ENCODE results near the gene PATJ.

The PATJ gene

GRCh38 chr1:62046927-62047326 is 304.6 kb downstream of the PATJ start (continued):
- TF ChIP-seq KLF9 (tag by site-specific recombination; IDR thresholded peaks at IDR 0.05; ENCODE audit: low read depth) (no peak), ZBTB7A (tag by site-specific recombination; IDR thresholded peaks at IDR 0.05; ENCODE audit: low read depth) (no peak), ZNF423 (tag by site-specific recombination; IDR thresholded peaks at IDR 0.05) (no peak), SALL2 (tag by site-specific recombination; IDR thresholded peaks at IDR 0.05; ENCODE audit: borderline replicate concordance) (no peak), ZNF513 (tag by site-specific recombination; IDR thresholded peaks at IDR 0.05) (no peak), ZNF544 (tag by site-specific recombination; IDR thresholded peaks at IDR 0.05) (no peak)

- no peak overlapping the region for H3K27ac ChIP-seq (ENCODE audit: extremely low read depth, low read depth, low read length)
- POLR2A ChIA-PET: no interaction called here
- peaks cover 6% of the 10 kb centered on the region for H3K4me1 ChIP-seq (ENCODE audit: control insufficient read depth, insufficient read depth, low read length)
- H3K4me3 ChIP-seq (ENCODE audit: low read depth, low read length): no peak overlapping the region
- H3K9me3 ChIP-seq (ENCODE audit: control insufficient read depth, insufficient read depth, low read depth, low read length): no peaks in the 10 kb centered on the region
- CTCF ChIA-PET: interaction anchor here (0.7 kb wide), 2 partner anchors 15 to 385 kb away, joined by 5 read pairs; no protein-coding TSS in a partner anchor
- H3K36me3 ChIP-seq (ENCODE audit: control insufficient read depth in 2 of 2, insufficient read depth in 1 of 2, low read length in 2 of 2): no peaks in the 10 kb centered on the region
- TF ChIP-seq ZBTB21 (tag by site-specific recombination; IDR thresholded peaks at IDR 0.05) (no peak), ZNF175 (tag by site-specific recombination; IDR thresholded peaks at IDR 0.05) (no peak), ZNF645 (tag by site-specific recombination; IDR thresholded peaks at IDR 0.05) (no peak), ZNF169 (tag by site-specific recombination; IDR thresholded peaks at IDR 0.05) (no peak), ZNF426 (tag by site-specific recombination; IDR thresholded peaks at IDR 0.05) (no peak), ZNF529 (tag by site-specific recombination; IDR thresholded peaks at IDR 0.05; ENCODE audit: insufficient replicate concordance) (no peak), ZNF366 (tag by site-specific recombination; conservative IDR thresholded peaks at IDR 0.05) (no peak), GFI1B (tag by site-specific recombination; IDR thresholded peaks at IDR 0.05) (no peak), ZNF777 (tag by site-specific recombination; IDR thresholded peaks at IDR 0.05; ENCODE audit: borderline replicate concordance) (no peak), ZNF302 (tag by site-specific recombination; IDR thresholded peaks at IDR 0.05; ENCODE audit: low read depth) (no peak), ZNF221 (tag by site-specific recombination; IDR thresholded peaks at IDR 0.05; ENCODE audit: borderline replicate concordance) (no peak), ZNF560 (tag by site-specific recombination; IDR thresholded peaks at IDR 0.05; ENCODE audit: borderline replicate concordance) (no peak), PRDM6 (tag by site-specific recombination; IDR thresholded peaks at IDR 0.05) (no peak), ZSCAN4 (tag by site-specific recombination; IDR thresholded peaks at IDR 0.05) (no peak), ZBTB17 (tag by site-specific recombination; IDR thresholded peaks at IDR 0.05) (no peak), MYNN (tag by site-specific recombination; IDR thresholded peaks at IDR 0.05; ENCODE audit: borderline replicate concordance) (no peak)
Measured at GRCh38 chr1:62050165-62050564, 307.9 kb downstream of the PATJ start.
